HG02678 (cell line): ENCODE data around the gene PCDH9.
"Not testable (repeated sequence)": the region's sequence is repeated elsewhere in the genome, so short reads cannot be mapped to it uniquely, and the experiment has no call there.

ENCODE experiments used
- ATAC-seq: cut with Tn5 transposase; IDR thresholded peaks from one replicate; pipeline ENCODE4 v1.9.1; 2021; ENCODE audit warnings: mild to moderate bottlenecking, moderate library complexity; ENCODE audit not compliant: unreplicated experiment

PCDH9 gene

DNA sequence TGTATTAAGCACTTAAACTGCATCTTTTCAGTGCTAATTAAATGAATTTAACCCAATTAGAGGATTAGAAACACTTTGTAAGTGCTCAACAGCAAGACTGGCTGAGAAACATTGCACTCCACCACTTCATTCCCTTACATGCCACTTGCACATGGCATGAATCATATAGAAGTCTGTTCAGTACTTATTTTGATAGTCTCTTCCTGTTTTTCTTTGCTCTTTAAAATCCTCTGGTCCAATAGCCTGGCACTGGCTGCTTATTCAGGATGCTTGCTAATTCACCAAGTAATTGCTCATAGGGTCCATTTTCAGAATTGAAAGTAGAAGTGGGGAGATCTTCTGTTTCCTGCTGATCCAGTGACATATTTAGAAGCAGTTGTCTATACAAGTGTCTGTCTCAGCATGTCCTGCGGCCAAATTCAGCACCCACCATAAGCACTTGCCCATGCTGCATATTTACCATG lies 900.1 kb downstream of the PCDH9 start:
- no peak for ATAC-seq

DNA sequence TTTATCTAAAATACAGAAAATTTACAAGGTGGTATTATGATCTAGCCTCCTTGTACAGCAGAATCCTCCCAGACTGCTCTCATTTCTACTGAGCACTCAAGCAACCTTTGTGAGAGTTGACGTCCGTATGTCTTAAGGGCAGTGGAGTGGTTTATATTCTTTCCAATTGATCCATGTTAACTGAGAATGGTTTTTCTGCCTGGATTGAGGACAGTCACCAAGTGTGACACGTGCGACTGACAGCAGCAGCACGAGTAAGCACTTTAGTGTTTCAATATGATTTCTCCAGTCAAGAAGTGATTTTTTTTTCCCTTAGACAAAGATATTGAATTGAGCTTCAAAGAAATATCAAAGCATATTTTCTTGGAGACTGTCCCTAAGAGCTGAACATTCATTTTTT lies 901.7 kb downstream of the PCDH9 start:
- no peak for ATAC-seq

DNA sequence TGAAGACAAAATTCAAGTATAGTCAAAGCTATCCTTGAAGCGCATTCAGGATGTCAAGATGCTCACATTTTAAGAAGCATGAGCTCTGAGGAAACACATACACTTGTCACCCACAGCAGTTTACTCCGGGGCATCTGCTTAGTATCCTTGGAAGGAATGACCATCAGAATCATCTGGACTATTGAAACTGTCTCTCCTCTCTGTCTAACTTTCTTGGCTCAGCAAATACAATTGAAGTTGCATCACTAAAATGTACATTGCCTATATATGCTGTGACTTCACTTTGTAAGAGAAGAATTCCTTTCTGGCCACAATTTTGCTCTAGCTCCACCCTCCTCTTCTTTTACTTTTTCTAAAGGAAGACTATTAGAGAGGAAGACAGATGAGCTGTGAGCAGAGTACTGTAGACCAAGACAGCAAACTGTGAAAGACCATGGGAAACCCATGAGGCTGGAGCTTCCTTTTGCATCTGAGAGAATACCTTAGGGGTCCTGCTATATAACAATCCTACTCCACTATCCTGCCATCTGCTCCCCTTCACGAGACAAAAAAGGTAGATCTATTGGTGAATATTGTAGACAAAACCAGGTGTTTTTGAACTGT lies 906.3 kb downstream of the PCDH9 start:
- ATAC-seq = no peak

DNA sequence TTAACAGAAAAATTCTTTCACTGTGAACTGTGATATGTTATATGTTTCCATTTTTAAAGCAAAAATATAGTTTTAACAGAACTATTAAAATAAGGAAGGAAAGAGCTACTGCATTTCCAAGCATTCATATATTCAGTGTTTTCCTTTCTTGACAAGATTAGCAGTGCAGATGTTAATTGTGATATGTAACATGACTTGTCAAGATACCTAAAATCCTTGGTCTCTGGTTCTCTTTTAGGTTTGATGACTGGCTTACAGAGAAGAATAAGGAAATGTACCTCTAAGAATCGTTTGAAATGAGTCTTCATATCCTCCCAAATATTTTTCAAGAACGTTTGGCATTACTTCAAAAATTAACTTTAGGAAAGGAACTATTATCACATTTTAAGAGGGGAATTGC lies 907.2 kb downstream of the PCDH9 start:
- ATAC-seq = no peak

DNA sequence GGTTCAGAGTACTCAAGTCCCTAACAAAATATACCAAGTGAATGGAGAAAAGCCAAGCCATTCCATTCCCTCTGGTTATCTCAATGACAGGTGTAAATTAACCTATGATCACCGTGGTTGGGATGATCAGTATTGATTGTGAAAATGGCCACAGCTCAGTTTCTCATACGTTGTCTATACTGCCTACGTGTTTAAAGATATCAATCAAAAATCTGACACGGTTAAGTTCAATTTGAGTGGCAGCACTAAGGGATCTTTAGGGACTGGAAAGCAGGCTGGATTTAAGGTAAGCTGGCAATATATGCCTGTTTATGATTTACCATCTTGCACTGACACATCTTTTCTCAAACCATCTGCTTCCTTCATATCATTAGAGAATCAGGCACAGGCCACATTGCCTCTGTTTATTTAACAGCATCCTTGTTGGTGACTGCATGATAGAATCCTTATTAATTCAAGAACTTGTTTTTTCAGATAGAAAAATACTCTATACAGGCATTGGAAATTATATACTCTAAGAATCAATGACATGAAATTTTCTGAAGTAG lies 907.9 kb downstream of the PCDH9 start:
- ATAC-seq = no peak

DNA sequence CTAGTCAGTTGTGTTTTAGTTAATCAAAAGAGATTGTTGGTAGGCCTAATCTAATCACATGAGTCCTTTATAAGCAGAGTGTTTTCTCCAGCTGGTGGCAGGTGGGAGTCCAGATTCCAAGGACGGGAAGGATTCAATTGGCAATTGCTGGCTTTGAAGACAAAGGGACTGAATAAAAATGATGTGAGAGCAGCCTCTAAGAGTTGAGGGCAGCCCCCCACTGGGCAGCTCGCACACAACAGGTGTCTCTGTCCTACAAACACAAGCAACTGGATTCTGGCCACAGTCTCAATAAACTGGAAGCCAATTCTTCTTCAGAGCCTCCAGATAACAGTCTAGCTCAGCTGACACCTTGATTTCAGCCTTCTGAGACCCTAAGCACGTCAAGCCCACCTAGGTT lies 915.2 kb downstream of the PCDH9 start:
- no peak for ATAC-seq

DNA sequence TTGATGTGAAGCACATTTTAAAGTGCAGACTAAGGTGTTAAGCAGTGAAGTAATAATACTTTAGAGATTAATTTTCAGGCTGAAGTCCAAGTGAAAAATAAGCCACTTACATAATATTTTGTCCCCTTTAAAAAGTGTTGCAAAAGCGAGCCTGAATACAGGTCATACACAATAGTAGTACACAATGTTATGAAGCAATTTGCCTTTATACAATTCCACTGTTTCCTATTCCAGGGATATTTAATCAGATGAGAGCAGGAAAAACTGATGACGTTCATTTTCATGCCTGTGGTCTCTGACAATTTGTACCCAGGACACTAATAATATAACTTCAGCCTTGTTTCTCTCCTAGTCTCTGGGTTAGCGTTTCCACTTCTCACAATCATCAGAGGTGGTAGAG lies 916.7 kb downstream of the PCDH9 start:
- no peak for ATAC-seq

DNA sequence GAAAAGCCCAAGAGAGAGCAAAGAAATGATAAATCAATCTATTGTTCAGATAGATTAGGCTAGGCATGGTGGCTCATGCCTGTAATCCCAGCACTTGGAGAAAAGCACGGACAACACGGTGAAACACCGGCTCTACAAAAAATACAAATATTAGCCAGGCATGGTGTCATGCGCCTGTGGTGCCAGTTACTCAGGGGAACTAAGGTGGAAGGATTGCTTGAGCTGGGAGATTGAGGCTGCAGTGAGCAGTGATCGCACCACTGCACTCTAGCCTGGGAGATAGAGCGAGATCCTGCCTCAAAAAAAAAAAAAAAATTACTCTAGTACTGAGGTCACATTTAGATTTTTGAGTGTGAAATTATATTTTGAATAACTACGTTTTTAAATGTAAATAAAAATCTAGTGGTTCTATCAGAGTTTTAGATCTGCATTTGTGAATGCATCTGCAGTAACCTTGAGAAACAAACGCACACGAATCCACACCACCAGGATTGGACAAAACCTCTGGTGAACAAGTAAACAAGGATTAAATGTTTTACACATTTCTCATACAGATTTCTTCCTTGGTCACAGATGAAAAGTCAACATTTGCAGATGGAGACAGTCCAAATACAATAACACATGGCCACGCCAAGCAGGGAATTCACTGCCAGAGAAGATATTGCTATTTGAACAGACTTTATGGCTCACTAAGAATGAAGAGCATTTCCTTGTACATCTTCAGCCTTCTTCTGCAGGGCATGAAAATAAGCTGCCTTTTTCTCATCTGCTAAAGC lies 917.6 kb downstream of the PCDH9 start:
- ATAC-seq = no peak

DNA sequence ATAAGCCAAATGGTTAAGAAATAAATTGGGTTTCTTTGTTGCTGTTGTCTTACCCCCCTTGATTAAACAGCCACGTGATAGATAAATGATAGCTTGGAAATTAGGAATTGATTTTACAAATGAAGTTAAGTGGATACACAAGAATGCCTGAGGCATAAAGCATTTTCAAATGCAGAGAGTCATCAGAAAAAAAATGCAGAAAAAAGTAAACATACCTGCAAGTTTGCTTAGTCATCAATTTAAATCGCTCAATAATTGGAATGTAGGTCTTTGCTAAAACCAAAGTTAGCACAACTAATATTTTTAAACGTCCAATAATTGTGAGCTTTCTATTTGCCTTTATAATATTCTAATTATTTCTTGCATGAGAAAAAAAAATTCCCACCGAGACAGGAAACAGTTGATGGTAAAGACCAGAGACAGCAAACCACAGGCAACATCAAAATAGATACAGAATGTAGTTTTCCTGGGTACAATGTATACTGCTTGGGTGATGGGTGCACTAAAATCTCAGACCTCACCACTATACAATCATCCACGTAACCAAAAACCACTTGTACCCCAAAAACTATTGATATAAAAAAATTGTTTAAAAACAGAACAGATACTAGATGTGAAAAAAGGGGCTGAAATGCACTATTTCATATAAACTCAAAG lies 924.0 kb downstream of the PCDH9 start:
- no peak for ATAC-seq

DNA sequence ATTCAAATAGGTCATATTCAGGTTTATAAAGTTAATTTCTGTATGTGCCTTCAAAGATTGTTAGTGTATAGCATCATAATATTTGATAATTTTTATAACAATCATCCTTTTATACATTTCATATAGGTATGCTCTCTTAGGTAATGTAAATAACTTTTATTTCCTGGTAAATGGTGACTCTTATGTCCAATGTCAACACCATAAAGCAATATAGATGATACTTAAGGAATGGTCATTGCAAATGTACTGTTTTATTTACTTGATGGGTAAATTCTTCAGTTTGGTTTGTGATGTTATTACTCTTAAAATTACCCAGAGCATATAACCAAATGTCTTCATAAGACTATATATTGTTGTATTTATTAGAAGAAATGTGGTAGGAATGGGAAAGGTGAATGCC lies 928.7 kb downstream of the PCDH9 start:
- ATAC-seq = no peak

DNA sequence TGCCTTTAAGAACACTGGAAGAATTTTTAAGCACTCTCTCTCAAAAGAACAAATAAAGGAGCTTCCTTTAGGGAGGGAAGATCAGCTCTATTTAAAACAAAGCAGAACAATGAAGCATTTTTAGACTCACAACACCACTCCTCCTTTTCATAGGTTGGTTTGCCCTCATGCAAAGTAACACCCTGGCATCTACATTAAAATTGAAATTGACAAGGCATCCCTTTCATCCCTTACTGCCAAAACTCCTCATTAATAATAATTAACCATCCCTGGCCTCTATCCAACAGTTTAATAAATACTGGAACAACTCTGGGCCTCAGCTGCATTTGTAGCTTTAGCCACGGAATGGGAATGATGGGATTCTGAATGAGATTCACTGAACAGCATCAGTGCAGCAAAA lies 929.1 kb downstream of the PCDH9 start:
- ATAC-seq = no peak

DNA sequence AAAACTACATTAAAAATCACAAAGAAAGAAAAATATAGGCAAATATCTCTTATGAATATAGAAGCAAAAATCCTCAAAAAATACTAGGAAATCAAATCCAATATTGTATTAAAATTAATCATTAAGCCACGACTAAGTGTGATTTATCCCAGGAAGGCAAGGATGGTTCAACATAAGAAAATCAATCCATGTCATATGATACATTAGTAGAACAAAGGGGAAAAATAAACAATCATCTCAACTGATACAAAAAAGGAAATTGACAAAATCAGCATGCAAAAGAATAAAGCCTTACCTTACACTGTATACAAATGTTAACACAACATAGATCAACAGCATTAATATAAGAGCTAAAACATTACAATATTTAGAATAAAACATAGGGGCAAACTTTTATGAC lies 933.3 kb downstream of the PCDH9 start:
- no peak for ATAC-seq

DNA sequence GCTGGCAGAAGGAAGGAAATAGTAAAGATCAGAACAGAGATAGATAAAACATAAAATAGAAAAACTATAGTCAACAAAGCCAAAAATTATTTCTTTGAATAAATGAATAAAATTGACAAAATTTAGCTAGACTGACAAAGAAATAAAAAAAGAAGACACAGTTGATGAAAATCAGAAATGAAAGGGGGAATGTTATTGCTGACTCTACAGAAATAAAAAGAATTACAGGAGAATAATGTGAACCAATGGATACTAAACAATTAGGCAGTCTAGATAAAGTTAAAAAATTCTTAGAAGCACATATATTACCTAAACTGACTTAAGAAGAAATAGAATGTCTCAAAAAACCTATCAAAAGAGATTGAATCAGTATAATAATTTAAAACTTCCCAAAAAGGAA lies 933.8 kb downstream of the PCDH9 start:
- no peak for ATAC-seq

DNA sequence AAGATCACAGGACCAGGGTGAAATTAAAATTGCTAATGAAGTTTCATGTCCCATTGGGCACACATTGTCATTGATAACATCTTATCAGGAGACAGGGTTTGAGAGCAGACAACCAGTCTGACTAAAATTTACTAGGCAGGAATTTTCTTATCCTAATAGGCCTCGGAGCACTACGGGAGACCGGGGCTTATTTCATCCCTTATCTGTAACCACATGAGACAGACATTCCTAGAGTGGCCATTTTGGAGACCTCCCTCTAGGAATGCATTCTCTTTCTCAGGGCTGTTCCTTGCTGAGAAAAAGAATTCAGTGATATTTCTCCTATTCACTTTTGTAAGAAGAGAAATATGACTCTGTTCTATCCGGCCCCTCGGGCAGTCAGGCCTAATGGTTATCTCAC lies 943.3 kb downstream of the PCDH9 start:
- ATAC-seq = not testable (repeated sequence)

DNA sequence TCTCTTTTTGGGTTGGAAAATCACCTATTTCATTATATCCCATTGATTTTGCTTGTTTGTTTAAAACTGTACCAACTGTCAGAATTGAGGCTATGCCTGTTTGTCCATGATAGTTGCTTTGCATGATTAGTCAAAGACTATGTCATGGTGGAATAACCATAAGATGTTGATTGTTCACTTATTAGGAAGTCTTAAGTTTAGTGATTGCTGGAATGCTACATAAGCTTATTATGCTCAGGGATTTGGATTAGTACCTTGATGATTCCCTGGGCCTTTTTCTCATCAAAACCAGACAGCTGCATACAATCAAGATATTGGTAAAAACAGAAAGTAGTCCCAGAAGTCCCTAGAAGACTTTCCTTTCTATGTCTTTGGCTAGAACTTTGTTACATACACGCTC lies 954.7 kb downstream of the PCDH9 start:
- no peak for ATAC-seq

DNA sequence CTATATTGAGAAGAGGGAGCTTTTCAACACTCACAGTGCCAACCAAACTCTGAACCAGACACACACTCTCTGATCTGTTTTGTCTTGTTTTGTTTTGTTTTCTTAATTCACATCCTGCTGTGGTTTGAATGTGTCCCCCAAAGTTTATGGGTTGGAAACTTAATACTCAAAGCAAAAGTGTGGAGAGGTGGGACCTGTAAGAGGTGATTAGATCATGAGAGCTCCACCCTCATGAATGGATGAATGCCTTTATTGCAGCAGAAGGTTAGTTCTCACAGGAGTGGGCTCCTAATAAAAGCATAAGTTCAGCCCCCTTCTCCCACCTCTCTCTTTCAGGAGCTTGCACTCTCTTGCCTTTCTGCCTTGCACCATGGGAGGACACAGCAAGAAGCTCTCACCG lies 957.1 kb downstream of the PCDH9 start:
- no peak for ATAC-seq

DNA sequence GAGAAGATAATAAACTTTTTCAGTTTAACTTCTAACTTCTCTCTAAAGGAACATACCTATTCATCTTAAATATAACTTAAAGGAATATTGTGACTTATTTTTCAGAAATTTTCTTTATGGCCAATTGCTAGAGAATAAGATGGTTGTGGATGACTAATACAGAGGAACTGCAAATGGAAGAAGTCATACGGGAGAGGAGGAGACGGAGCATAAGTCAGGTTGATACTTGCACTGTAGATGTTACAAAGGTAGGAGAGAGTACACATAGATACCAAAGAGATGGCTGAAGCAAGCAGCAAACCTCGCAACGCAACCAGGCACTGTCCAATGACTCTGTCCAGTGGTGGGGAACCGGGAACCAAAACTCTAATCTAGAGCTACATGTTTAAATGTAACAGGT lies 963.4 kb downstream of the PCDH9 start:
- ATAC-seq = no peak

DNA sequence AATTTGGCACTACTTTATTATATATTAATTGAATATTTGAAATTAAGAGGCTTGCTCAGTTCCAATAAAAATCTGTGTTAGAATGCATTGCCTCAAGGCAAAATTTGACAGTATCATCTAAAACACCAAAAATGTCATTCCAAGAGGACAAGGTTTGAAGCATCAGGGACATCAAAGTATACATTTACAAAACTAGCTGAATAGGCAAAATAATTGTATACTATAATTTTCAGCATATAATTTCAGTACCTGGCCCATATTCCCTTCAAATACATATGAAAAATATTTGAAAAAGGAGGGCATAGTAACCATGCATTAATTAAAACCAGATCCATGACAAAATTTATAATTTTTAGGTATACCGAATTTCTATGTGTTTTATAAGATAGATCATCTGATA lies 963.8 kb downstream of the PCDH9 start:
- no peak for ATAC-seq

DNA sequence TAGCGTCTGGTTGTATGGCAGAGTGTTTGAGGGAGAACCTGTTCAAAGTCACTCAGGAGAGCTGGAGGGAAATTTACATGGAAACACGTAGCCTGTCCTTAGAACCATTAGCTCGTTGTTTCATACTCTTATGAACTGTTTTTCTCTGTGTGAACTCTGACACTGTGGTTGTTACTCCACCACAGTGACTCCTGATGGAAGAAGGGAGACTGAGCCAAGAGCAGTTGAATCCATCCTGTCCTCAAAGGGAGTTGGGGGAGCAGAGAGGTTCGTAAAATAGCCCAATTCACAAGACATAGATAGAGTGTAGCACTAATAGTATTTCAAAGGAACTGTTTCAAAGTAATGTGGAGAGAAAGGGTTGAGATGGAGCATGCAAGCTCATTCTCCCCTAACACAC lies 964.8 kb downstream of the PCDH9 start:
- ATAC-seq = no peak

DNA sequence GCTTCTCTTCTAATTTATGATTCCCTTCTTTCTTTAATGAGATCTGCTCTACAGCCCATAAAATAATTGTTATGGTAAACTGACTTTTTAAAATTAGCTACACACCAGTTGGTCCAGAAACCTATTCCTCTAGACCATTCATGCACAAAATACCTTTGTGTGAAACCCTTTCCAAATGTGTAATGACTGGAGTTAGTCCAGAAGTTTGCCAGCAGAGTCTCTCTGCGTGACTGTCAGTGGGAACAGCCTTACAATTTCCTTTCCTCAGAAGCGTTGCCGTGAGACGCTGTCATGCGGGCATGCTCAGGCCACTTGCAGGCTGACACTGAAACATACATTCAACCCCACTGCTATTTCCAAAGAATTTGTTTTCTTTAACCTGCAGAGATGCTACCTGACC lies 965.2 kb downstream of the PCDH9 start:
- ATAC-seq = no peak

DNA sequence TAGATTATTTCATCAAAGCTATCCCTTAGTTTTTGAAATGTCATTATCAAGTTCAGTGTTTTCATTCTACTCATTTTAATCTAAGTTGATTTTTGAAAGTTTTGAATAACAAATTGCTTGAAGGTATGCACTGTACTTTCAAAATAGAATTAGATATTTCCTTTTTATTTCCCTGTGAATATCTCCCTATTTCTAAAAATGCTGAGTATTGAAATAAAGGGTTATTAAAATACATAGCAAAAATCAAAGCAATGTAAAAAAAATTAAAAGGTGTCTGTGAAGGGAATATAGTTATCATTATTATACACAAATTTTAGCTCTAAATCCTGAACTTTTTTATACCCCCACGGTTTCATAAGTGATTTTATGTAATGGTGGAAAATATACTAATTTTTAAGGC lies 967.8 kb downstream of the PCDH9 start:
- no peak for ATAC-seq

DNA sequence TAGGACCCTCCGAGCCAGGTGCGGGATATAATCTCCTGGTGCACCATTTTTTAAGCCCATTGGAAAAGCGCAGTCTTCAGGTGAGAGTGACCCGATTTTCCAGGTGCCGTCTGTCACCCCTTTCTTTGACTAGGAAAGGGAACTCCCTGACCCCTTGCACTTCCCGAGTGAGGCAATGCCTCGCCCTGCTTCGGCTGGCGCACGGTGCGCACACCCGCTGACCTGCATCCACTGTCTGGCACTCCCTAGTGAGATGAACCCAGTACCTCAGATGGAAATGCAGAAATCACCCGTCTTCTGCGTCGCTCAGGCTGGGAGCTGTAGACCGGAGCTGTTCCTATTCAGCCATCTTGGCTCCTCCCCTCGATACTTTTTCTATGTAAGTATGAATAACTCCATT lies 970.7 kb downstream of the PCDH9 start:
- ATAC-seq = not testable (repeated sequence)
